Activated CD4-positive, alpha-beta T cell treated with anti-CD3 and anti-CD28 coated beads, Interleukin-2, amount 50 U/mL, for 4 hours (primary cell): ENCODE measurements around the gene PRR3.
A peak's percentile ranks its signal among the peaks of the same experiment; 100 is the strongest.
"Not testable (repeated sequence)": the region's sequence is repeated elsewhere in the genome, so short reads cannot be mapped to it uniquely, and the experiment has no call there.

Experiments
- DNase-seq, 2 experiments: peaks; one replicate each; pipeline ENCODE4 v3.0.0-alpha.2; 2020

PRR3 gene, protein sequence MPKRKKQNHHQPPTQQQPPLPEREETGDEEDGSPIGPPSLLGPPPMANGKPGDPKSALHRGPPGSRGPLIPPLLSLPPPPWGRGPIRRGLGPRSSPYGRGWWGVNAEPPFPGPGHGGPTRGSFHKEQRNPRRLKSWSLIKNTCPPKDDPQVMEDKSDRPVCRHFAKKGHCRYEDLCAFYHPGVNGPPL

GRCh38 chr6:30556906-30557682 lies at the start of gene PRR3:
Gene PRR3 (plus strand): TSS chr6:30557295. CDS start chr6:30557345, 50 bp downstream.
- DNase-seq, result peak; percentile 69 to 71

DNA sequence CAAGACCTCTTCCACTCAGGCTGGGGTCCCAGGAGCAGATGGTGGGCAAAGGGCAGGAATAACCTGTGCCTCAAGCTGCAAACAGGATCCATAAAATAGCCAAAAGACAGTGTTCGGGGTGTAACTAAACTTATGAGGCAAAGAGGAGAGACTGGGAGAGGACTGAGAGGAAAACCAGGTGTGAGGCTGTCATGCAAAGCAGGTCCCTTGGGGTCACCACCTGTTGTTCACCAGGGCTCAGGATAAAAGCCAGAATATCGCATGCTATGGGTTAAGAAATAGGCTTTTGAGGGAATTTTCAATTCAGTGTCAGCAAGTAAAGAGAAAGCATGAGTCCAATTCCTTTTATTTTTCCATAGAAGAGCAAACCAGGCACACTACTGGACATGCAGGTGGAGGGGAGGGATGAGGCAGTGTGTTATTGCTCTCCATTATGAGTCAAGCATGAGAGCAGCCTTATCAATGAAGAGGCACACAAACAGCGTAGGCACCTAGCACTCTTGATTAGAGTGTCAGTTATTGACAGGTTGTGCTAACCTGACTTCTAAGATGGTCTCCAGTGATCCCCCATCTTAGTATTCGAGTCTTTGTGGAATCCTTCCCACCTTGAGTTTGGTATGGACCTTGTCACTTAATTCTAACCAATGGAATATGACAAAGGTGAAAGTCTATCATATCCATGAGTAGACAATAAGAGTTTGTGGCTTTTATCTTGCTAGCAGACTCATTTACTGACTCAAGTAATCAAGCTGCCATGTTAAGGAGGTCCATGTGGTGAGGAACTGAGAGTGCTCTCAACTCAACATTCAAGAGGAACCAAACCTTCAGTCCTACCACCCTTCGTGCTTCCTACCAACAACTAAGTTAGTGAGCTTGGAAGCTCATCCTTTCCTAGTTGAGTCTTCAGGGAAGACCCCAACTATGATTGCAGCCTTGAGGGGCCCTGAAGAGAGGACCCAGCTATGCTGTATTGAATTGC lies 49.0 kb upstream of the PRR3 start:
- DNase-seq, result no peak

- DNase-seq, result no peak
Measured at GRCh38 chr6:30508890-30509736, 48.0 kb upstream of the PRR3 start.

GRCh38 chr6:30510419-30511168 lies 46.5 kb upstream of the PRR3 start:
- no peak for DNase-seq

GRCh38 chr6:30511169-30511546 lies 45.9 kb upstream of the PRR3 start:
- DNase-seq, result no peak

DNA sequence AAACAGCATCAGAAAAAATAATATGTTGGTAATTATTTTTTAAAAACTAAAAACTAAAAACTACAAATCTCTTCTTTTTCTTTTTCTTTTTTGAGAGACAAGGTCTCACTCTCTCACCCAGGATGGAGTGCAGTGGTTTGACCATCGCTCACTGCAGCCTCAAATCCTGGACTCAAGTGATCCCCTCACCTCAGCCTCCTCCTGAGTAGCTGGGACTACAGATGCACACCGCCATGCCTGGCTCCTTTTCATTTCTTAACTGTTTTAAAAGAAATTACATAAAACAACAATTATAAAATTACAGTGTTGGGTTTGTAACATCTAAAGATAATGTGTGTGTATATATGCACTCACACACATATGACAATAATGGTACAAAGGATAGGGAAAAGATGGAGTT lies 43.6 kb upstream of the PRR3 start:
- DNase-seq, result no peak

- no peak for DNase-seq
Measured at GRCh38 chr6:30515106-30515505, 42.0 kb upstream of the PRR3 start.

GRCh38 chr6:30515944-30516753 lies 40.9 kb upstream of the PRR3 start:
- DNase-seq, result peak; percentile 87 to 92

DNA sequence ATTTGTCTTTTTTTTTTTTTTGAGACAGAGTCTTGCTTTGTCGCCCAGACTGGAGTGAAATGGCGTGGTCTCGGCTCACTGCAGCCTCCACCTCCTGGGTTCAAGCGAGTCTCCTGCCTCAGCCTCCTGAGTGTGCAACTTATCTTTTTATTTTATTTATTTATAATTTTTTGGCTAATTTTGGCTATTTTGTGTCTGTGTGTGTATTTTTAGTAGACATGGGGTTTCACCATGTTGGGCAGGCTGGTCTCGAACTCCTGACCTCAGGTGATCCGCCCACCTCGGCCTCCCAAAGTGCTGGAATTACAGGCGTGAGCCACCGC lies 40.4 kb upstream of the PRR3 start:
- DNase-seq, result not testable (repeated sequence)

- DNase-seq, result not testable (repeated sequence)
Measured at GRCh38 chr6:30517767-30518504, 39.2 kb upstream of the PRR3 start.

GRCh38 chr6:30518505-30519145 lies 38.5 kb upstream of the PRR3 start:
- DNase-seq, result not testable (repeated sequence)

GRCh38 chr6:30520522-30520921 lies 36.6 kb upstream of the PRR3 start:
- no peak for DNase-seq

- not testable (repeated sequence) for DNase-seq
Measured at GRCh38 chr6:30521082-30521481, 36.0 kb upstream of the PRR3 start.

GRCh38 chr6:30521952-30522351 lies 35.1 kb upstream of the PRR3 start:
- not testable (repeated sequence) for DNase-seq

GRCh38 chr6:30526444-30526843 lies 30.7 kb upstream of the PRR3 start:
- DNase-seq, result not testable (repeated sequence)

DNA sequence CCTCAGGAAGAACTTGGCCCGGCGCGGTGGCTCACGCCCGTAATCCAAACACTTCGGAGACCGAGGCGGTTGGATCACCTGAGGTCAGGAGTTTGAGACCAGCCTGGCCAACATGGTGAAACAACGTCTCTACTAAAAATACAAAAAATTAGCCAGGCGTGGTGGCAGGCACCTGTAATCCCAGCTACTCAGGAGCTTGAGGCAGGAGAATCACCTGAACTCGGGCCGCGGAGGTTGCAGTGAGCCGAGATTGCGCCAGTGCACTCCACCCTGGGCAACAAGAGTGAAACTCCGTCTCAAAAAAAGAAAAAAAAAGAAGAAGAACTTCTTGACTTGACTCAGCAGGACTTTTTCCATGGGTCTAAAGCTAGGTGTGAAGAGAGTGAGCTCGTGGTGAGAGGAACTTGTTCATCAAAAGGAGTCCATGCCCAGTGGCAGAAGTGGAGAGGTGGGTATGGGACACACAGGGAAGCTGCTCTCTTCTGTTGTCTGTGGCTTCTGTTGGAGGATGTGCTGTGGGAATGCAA lies 27.7 kb upstream of the PRR3 start:
- peak in 1 of 2 experiments; percentile 43 for DNase-seq

DNA sequence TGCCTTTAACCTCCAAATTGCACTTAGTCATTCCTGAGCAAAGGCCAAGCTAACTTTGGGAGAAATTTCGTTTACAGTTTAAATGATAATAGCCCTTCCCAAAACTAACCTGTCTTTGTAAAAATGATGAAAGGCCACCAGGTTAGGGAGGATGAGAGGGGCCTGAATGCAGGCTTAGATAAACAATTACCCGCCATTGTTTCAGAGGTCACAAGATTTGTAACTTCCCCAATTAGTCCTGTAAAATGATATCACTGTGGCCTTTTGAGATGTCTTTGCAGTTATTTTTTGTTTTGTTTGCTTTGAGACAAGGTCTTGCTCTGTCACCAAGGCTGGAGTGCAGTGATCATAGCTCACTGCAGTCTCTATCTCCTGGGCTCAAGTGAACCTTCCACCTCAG lies 27.1 kb upstream of the PRR3 start:
- DNase-seq, result no peak

DNA sequence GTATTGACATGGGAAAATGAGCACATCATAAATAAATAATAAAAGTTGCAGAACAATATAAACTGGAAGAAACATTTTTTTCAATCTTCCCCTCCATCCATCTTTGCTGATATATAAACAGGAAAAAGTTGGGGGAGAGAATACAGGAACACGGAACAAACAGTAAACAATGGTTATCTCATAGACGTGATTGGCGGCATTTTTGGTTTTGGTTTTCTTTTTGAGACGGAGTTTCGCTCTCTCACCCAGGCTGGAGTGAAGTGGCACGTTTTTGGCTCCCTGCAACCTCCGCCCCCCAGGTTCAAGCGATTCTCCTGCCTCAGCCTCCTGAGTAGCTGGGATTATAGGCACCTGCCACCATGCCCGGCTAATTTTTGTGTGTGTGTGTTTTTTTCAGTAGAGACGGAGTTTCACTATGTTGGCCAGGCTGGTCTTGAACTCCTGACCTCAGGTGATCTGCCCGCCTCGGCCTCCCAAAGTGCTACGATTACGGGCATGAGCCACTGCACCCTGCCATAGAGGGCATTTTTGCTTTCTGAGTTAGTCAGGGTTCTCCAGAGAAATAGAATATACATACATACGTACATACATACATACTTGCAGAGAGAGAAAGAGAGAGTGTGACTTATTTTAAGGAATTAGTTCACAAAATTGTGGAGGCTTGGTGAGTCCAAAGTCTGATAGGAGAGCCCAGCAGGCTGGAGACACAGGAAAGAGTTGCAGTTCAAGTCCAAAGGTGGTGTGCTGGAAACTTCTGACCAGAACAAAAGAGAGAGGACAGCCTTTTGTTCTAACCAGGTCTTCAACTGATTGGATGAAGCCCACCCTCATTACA lies 23.4 kb upstream of the PRR3 start:
- DNase-seq, result no peak
